Urinary bladder (tissue), 4 donors: ENCODE results near the gene BSDC1. TPM values are rescaled to one million over a fixed set of nuclear protein-coding genes. Genes with fewer than 3 reads are reported as not detected.
"Not testable (repeated sequence)": the region's sequence is repeated elsewhere in the genome, so short reads cannot be mapped to it uniquely, and the experiment has no call there.

Experiments used
- DNase-seq: peaks from one replicate; pipeline ENCODE4 v3.0.0-alpha.2; 2015; ENCODE audit errors: extremely low spot score
- H3K27ac ChIP-seq: one replicate; pipeline ENCODE4 v1.5.1; 2013; ENCODE audit warnings: low read depth, mild to moderate bottlenecking, moderate library complexity
- H3K36me3 ChIP-seq: one replicate; pipeline ENCODE4 v1.6.1; 2013; ENCODE audit warnings: mild to moderate bottlenecking, moderate library complexity; ENCODE audit not compliant: insufficient read depth
- H3K4me1 ChIP-seq: one replicate; pipeline ENCODE4 v1.6.1; 2013; ENCODE audit warnings: mild to moderate bottlenecking, moderate library complexity; ENCODE audit not compliant: insufficient read depth
- H3K4me3 ChIP-seq: one replicate; pipeline ENCODE4 v1.5.1; 2013; ENCODE audit warnings: low read depth, low read length
- WGBS: extraction: QIAGEN DNeasy Blood & Tissue Kit; methylation state at CpG from one replicate; pipeline ENCODE4 v1.1.7; 2013; 5-methylcytosine and 5-hydroxymethylcytosine counted together
- polyA plus RNA-seq: library from polyadenylated mRNA; stranded (reverse); fragments of 200-250 nt; gene quantifications from one replicate; pipeline ENCODE4 v1.2.3, GENCODE V29; 2013
- total RNA-seq: library from RNA; depleted of rRNA; stranded (reverse); fragments of >200 nt; gene quantifications from one replicate; pipeline ENCODE4 v1.2.3, GENCODE V29; 2014
- donor health status: healthy with polysubstance abuse.
- donor health status: healthy.

BSDC1 gene
- total and polyA plus RNA-seq, 2 donors: 50.4 to 53.3 TPM

GRCh38 chr1:32358435-32358834 is 35.8 kb downstream of the BSDC1 start:
- no peak overlapping the region for H3K4me3 ChIP-seq
- H3K27ac ChIP-seq: no peak overlapping the region
- no peak for DNase-seq
- H3K36me3 ChIP-seq: no peaks in the 10 kb centered on the region
- WGBS: 80% methylated on average over 3 of the region's 3 CpGs
- H3K4me1 ChIP-seq: peaks cover 3% of the 10 kb centered on the region

- WGBS: 58% methylated on average over 6 of the region's 6 CpGs
- Histone ChIP-seq H3K36me3 (no peaks in the 10 kb centered on the region), H3K27ac (no peak overlapping the region), H3K4me1 (peaks cover 3% of the 10 kb centered on the region), H3K4me3 (no peak overlapping the region)
- DNase-seq: no peak
These were observed 36.6 kb downstream of the BSDC1 start for GRCh38 chr1:32357614-32358013.

- Histone ChIP-seq H3K4me3 (no peak overlapping the region), H3K36me3 (no peaks in the 10 kb centered on the region), H3K27ac (no peak overlapping the region), H3K4me1 (peaks cover 2% of the 10 kb centered on the region)
- WGBS: 100% methylated on average over 1 of the region's 1 CpG
- no peak for DNase-seq
These were observed 37.8 kb downstream of the BSDC1 start for GRCh38 chr1:32356478-32356877.

DNA sequence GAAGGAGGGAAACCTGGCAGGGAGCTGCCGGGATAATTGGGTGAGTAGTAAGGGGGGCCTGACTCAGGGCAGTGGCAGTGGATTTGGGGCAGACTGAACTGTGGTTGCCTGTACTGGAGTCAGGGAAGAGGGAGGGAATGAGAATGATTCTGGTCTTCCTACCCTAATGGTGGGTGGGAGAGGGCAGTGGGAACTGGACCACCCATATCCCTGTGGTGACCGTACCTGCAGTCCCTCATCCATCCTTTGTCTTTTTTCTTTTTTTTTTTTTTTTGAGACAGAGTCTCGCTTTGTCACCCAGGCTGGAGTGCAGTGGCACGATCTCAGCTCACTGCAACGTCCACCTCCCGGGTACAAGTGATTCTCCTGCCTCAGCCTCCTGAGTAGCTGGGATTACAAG is 38.5 kb downstream of the BSDC1 start:
- not testable (repeated sequence) for H3K4me3 ChIP-seq, H3K27ac ChIP-seq, H3K36me3 ChIP-seq, DNase-seq, H3K4me1 ChIP-seq
- 93% methylated on average over 6 of the region's 6 CpGs for WGBS

- 21% methylated on average over 2 of the region's 2 CpGs for WGBS
- no peaks in the 10 kb centered on the region for H3K4me1 ChIP-seq
- no peaks in the 10 kb centered on the region for H3K36me3 ChIP-seq
- H3K4me3 ChIP-seq: no peak overlapping the region
- DNase-seq: no peak
- H3K27ac ChIP-seq: no peak overlapping the region
These were observed 40.2 kb downstream of the BSDC1 start for GRCh38 chr1:32353886-32354570.

GRCh38 chr1:32353431-32353830 is 40.8 kb downstream of the BSDC1 start:
- H3K36me3 ChIP-seq: no peaks in the 10 kb centered on the region
- DNase-seq: no peak
- no peak overlapping the region for H3K27ac ChIP-seq
- 44% methylated on average over 2 of the region's 2 CpGs for WGBS
- H3K4me3 ChIP-seq: no peak overlapping the region
- H3K4me1 ChIP-seq: no peaks in the 10 kb centered on the region

DNA sequence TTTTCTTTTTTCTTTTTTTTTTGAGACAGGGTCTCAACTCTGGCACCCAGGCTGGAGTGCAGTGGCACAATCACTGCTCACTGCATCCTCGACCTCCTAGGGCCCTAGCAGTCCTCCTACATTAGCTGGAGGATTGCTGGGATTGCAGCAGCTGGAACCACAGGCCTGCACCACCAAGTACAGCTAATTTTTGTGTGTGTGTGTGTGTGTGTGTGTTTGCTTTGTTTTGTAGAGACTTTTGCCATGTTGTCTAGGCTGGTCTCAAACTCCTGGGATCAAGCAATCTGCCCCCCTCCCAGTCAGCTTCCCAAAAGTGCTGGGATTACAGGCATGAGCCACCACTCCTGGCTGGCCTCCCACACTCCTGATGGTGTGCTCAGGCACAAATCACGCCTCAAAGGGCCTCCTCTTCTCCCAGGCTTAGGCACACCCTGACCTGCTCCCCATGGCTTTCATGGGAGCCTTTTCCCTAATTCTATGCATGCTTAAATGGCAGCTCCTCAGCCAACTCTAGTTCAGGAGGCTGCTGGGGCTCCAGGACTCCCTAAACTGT is 41.3 kb downstream of the BSDC1 start:
- DNase-seq: no peak
- 67% methylated on average over 2 of the region's 2 CpGs for WGBS
- Histone ChIP-seq H3K36me3 (no peaks in the 10 kb centered on the region), H3K27ac (no peak overlapping the region), H3K4me1 (no peaks in the 10 kb centered on the region), H3K4me3 (no peak overlapping the region)

DNA sequence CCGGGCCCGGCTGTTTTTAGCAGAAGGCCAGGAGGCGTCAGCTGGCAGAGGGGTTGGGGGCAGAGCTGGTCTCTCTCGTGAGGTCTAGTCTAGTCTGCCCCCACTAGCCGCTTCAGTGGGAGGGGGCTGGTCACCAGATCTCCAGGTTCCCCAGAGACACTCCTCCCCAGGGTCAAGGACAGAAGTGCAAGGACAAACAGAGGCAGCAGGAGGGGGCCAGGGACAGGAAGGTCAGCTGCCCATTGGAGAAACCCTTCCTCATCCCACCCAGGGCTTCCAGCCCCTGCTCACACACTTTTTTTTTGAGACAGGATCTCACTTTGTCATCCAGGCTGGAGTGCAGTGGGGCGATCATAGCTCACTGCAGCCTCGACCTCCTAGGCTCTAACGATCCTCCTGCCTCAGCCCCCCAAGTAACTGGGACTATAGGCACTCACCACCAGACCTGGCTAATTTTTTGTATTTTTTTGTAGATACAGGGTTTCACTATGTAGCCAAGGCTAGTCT is 41.9 kb downstream of the BSDC1 start:
- no peaks in the 10 kb centered on the region for H3K36me3 ChIP-seq
- no peak for DNase-seq
- H3K27ac ChIP-seq: no peak overlapping the region
- H3K4me1 ChIP-seq: no peaks in the 10 kb centered on the region
- H3K4me3 ChIP-seq: peak overlapping the region; percentile 50
- WGBS: 38% methylated on average over 8 of the region's 8 CpGs

GRCh38 chr1:32351399-32352238 is 42.6 kb downstream of the BSDC1 start:
- Histone ChIP-seq H3K4me1 (no peaks in the 10 kb centered on the region), H3K36me3 (no peaks in the 10 kb centered on the region), H3K27ac (peak overlapping the region; percentile 84), H3K4me3 (peak overlapping the region; percentile 50)
- WGBS: 1% methylated on average over 75 of the region's 75 CpGs
- DNase-seq: peak; percentile 85

DNA sequence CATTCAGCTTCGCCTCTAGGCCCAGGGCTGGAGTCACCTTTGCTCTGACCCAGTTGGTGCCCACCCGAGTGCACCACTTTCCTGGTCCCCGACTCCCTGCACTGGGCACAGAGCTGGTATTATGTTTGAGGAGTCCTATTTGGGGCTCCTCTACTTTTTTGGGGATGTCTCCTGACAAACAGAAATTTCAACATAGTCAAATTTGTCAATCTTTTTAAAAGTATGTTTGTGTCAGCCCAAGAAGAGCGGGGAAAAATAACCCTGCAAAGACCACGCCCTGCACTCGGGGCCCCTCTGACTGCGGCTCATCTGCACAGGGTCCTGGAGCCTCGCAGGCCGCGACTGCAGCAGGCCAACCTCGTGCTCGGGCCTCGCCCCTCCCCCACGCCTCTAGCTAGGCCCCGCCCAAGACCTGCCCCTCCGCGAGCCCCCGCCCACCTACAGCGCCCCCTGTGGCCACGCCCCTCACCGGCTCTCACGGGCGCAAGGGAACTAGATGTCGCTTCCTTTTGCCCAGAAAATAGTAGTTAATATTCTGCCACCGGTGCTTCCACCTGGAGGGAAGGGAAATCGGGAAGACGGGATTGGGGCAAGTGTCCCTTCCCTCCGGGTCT is 43.3 kb downstream of the BSDC1 start:
- Histone ChIP-seq H3K36me3 (no peaks in the 10 kb centered on the region), H3K4me1 (no peaks in the 10 kb centered on the region), H3K4me3 (peak overlapping the region; percentile 50), H3K27ac (peak overlapping the region; percentile 77)
- 19% methylated on average over 28 of the region's 28 CpGs for whole genome bisulfite sequencing
- no peak for DNase-seq

- 53% methylated on average over 8 of the region's 8 CpGs for WGBS
- Histone ChIP-seq H3K4me3 (no peak overlapping the region), H3K4me1 (no peaks in the 10 kb centered on the region), H3K27ac (no peak overlapping the region), H3K36me3 (no peaks in the 10 kb centered on the region)
- DNase-seq: no peak
These were observed 45.0 kb downstream of the BSDC1 start for GRCh38 chr1:32349211-32349708.

GRCh38 chr1:32346532-32347157 is 47.6 kb downstream of the BSDC1 start:
- Histone ChIP-seq H3K36me3 (no peaks in the 10 kb centered on the region), H3K4me1 (no peaks in the 10 kb centered on the region), H3K4me3 (no peak overlapping the region), H3K27ac (no peak overlapping the region)
- 81% methylated on average over 9 of the region's 9 CpGs for WGBS
- DNase-seq: no peak

DNA sequence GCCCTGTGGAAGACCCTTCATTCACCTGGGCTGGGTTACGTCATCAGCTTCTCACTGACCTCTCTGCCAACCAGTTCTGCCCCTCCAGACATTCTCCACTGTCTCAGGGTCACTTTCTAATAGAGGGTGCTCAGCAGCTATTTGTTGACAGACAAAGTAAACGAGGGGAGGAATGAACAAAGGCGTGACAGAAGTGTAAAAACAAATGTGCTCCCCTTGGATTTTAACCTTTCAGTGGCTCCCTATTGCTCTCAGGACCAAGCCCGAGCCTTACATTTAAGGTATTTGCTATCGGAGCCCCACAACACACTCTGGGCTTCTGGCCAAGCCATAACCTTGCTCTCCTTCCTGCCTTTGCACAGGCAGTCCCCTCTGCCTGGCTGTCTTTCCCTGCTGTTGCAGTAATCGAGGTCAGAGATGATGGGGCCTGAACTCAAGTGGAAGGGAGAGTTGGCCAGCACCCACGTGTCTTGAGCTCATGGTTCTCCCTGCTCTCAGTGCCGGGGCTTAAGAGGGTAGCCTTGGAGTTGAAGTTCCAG is 48.9 kb downstream of the BSDC1 start:
- DNase-seq: no peak
- Histone ChIP-seq H3K4me3 (no peak overlapping the region), H3K27ac (no peak overlapping the region), H3K36me3 (no peaks in the 10 kb centered on the region), H3K4me1 (no peaks in the 10 kb centered on the region)
- 40% methylated on average over 8 of the region's 8 CpGs for WGBS
